ENCODE results near the gene WNK2.

The WNK2 gene

DNA sequence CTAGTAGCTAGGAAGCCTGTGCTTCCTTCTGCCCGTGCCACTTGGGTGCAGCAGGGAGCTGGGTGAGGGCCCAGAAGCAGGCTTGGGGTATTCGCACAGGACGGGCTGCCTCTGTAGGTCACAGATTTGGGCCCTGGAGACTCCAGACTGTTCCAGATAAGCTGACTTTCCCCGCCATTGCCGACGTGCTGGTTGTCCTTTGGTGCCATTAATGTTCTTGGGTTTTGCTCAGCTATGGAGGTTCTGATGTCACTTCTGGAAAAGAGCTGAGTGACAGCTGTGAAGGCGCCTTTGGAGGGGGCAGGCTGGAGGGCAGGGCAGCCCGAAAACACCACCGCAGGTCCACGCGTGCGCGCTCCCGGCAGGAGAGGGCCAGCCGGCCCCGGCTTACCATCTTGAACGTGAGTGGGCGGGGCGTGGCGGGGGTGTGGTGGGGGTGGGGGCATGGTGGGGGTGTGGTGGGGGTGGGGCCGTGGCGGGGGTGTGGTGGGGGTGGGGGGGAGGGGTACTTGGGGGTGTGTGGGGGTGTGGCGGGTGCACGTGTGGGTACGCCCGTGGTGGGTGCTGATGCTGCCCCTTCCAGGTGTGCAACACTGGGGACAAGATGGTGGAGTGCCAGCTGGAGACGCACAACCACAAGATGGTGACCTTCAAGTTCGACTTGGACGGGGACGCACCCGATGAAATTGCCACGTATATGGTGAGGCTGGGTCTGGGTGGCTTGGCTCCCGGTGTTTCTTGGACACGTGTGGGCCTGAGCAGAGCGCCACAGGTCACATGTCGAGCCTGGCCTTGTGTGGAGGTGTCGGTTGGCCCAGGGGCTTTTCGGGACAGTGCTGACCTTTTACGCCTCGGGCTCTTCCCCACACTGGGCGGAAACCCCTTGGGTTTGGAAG, 79.6 kb downstream of the WNK2 start:
- H3K27ac ChIP-seq (ENCODE audit: extremely low read depth, low read depth, low read length) = no peak overlapping the region
- H3K4me1 ChIP-seq (ENCODE audit: control insufficient read depth, insufficient read depth, low read length) = no peaks in the 10 kb centered on the region
- H3K9me3 ChIP-seq (ENCODE audit: control insufficient read depth, insufficient read depth, low read depth, low read length) = no peaks in the 10 kb centered on the region
- peaks cover 0 to 35% of the 10 kb centered on the region in 2 experiments; a peak in 1 of 3 replicates for H3K36me3 ChIP-seq (ENCODE audit: control insufficient read depth in 2 of 2, insufficient read depth in 1 of 2, low read length in 2 of 2)
- CTCF ChIA-PET = no interaction called here
- TF ChIP-seq, protein P1, sequence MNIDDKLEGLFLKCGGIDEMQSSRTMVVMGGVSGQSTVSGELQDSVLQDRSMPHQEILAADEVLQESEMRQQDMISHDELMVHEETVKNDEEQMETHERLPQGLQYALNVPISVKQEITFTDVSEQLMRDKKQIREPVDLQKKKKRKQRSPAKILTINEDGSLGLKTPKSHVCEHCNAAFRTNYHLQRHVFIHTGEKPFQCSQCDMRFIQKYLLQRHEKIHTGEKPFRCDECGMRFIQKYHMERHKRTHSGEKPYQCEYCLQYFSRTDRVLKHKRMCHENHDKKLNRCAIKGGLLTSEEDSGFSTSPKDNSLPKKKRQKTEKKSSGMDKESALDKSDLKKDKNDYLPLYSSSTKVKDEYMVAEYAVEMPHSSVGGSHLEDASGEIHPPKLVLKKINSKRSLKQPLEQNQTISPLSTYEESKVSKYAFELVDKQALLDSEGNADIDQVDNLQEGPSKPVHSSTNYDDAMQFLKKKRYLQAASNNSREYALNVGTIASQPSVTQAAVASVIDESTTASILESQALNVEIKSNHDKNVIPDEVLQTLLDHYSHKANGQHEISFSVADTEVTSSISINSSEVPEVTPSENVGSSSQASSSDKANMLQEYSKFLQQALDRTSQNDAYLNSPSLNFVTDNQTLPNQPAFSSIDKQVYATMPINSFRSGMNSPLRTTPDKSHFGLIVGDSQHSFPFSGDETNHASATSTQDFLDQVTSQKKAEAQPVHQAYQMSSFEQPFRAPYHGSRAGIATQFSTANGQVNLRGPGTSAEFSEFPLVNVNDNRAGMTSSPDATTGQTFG (tag by site-specific recombination; IDR thresholded peaks at IDR 0.05; ENCODE audit: borderline replicate concordance) = no peak
- TF ChIP-seq, protein P2, sequence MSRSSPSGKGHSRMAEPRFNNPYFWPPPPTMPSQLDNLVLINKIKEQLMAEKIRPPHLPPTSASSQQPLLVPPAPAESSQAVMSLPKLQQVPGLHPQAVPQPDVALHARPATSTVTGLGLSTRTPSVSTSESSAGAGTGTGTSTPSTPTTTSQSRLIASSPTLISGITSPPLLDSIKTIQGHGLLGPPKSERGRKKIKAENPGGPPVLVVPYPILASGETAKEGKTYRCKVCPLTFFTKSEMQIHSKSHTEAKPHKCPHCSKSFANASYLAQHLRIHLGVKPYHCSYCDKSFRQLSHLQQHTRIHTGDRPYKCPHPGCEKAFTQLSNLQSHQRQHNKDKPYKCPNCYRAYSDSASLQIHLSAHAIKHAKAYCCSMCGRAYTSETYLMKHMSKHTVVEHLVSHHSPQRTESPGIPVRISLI (tag by site-specific recombination; IDR thresholded peaks at IDR 0.05) = no peak
- TF ChIP-seq ZNF350 (tag by site-specific recombination; IDR thresholded peaks at IDR 0.05) (no peak), ZFP69B (tag by site-specific recombination; IDR thresholded peaks at IDR 0.05) (no peak), TRIM28 (IDR thresholded peaks at IDR 0.05; ENCODE audit: borderline replicate concordance, low read length) (no peak), SALL2 (tag by site-specific recombination; IDR thresholded peaks at IDR 0.05; ENCODE audit: borderline replicate concordance) (no peak), ZNF707 (tag by site-specific recombination; IDR thresholded peaks at IDR 0.05) (no peak), SCRT1 (tag by site-specific recombination; IDR thresholded peaks at IDR 0.05; ENCODE audit: borderline replicate concordance) (no peak), ZNF549 (tag by site-specific recombination; IDR thresholded peaks at IDR 0.05) (no peak), ZNF214 (tag by site-specific recombination; IDR thresholded peaks at IDR 0.05; ENCODE audit: borderline replicate concordance) (no peak), ZNF768 (tag by site-specific recombination; IDR thresholded peaks at IDR 0.05) (no peak), ZNF529 (tag by site-specific recombination; IDR thresholded peaks at IDR 0.05; ENCODE audit: insufficient replicate concordance) (no peak)
- TF ChIP-seq, protein P3, sequence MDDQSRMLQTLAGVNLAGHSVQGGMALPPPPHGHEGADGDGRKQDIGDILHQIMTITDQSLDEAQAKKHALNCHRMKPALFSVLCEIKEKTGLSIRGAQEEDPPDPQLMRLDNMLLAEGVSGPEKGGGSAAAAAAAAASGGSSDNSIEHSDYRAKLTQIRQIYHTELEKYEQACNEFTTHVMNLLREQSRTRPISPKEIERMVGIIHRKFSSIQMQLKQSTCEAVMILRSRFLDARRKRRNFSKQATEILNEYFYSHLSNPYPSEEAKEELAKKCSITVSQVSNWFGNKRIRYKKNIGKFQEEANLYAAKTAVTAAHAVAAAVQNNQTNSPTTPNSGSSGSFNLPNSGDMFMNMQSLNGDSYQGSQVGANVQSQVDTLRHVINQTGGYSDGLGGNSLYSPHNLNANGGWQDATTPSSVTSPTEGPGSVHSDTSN (CRISPR knock-in tag; IDR thresholded peaks at IDR 0.05) = no peak
- TF ChIP-seq, protein P4, sequence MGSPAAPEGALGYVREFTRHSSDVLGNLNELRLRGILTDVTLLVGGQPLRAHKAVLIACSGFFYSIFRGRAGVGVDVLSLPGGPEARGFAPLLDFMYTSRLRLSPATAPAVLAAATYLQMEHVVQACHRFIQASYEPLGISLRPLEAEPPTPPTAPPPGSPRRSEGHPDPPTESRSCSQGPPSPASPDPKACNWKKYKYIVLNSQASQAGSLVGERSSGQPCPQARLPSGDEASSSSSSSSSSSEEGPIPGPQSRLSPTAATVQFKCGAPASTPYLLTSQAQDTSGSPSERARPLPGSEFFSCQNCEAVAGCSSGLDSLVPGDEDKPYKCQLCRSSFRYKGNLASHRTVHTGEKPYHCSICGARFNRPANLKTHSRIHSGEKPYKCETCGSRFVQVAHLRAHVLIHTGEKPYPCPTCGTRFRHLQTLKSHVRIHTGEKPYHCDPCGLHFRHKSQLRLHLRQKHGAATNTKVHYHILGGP (tag by site-specific recombination; IDR thresholded peaks at IDR 0.05) = no peak
- TF ChIP-seq, protein P5, sequence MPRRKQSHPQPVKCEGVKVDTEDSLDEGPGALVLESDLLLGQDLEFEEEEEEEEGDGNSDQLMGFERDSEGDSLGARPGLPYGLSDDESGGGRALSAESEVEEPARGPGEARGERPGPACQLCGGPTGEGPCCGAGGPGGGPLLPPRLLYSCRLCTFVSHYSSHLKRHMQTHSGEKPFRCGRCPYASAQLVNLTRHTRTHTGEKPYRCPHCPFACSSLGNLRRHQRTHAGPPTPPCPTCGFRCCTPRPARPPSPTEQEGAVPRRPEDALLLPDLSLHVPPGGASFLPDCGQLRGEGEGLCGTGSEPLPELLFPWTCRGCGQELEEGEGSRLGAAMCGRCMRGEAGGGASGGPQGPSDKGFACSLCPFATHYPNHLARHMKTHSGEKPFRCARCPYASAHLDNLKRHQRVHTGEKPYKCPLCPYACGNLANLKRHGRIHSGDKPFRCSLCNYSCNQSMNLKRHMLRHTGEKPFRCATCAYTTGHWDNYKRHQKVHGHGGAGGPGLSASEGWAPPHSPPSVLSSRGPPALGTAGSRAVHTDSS (tag by site-specific recombination; IDR thresholded peaks at IDR 0.05) = no peak
- TF ChIP-seq, protein P6, sequence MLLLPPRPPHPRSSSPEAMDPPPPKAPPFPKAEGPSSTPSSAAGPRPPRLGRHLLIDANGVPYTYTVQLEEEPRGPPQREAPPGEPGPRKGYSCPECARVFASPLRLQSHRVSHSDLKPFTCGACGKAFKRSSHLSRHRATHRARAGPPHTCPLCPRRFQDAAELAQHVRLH (tag by site-specific recombination; IDR thresholded peaks at IDR 0.05) = no peak
- POLR2A ChIA-PET = no interaction called here
- no peak overlapping the region for H3K4me3 ChIP-seq (ENCODE audit: low read depth, low read length)

All from HEK293 (cell line).